ENCODE data around the gene TNRC6A.
A peak's percentile ranks its signal among the peaks of the same experiment; 100 is the strongest.
"Not testable (repeated sequence)": the region's sequence is repeated elsewhere in the genome, so short reads cannot be mapped to it uniquely, and the experiment has no call there.

TNRC6A gene

DNA sequence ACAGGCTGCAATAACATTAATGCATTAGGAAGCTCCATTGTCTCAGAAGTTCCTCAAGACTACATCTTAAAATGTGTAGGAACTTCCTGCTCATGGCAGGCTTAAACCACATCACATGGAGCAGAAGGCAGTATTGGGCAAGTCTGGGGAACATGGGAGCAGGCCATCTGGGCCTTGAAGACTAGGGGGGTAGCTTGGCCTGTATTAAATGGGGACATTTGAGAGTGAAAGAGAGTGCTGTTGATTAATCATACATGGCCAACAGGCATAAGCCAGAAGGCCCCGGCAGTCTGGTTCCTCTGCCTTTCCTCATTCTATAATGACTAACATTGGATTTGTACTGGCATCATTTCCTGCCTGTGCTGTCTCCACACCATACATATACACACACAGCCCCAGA lies 91.1 kb downstream of the TNRC6A start:
- no peak for DNase-seq

DNA sequence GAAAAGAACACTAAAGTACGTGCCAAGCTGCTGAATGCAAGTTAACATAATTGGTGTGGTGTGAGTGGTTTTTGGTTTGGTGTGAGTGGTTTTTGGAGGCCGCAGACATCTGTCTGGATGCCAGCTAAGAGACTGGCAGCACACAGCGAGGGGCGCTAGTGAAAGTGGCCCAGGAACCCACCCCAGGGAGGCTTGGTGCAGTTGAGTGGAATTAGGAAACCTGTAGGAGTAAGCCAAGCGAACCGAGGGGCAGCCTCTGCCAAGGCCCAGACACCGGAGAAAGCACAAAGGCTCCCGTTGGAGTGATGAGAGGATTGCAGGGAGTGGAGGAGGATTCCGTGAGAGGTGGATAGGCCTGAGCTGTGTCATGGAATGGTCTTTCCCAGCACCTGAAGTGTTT lies 91.7 kb downstream of the TNRC6A start:
- DNase-seq: no peak

DNA sequence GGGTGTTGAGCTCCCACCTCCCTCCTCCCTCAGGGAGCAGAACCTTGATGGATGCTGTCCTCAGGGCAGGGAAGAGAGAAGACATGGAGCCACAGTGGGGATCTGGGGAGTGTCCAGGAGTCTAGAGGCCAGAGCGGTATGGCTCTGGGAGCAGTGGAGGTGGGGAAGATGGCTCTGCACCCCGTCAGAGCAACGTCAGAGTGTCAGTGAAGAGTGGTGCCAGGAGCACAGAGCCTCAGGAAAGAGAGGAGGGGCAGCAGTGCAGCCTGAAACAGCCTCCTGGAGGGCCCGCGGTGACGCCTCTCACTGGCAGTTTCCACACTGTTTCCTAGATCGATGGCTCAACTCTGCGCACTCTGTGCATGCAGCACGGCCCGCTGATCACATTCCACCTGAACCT lies 93.1 kb downstream of the TNRC6A start:
- no peak for DNase-seq

DNA sequence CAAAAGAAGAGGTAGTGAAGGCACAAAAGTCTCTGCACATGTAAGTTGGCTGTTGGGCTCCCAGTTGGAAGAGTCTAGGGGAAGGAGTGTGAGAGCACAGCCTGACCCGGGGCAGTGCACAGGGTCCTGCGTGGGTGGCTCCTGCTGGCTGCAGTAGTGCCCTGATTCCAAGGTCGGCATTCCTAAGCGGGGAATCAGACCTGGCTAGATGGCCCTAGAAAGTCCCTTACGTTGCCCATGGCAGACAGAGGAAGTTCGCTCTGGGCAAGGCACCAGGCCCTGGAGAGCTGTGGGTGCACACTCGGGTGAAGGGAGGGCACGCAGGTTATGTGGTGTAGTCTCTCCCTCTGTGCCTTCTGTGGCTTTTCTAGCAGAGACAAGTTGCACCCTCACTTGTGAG lies 93.5 kb downstream of the TNRC6A start:
- no peak for DNase-seq

DNA sequence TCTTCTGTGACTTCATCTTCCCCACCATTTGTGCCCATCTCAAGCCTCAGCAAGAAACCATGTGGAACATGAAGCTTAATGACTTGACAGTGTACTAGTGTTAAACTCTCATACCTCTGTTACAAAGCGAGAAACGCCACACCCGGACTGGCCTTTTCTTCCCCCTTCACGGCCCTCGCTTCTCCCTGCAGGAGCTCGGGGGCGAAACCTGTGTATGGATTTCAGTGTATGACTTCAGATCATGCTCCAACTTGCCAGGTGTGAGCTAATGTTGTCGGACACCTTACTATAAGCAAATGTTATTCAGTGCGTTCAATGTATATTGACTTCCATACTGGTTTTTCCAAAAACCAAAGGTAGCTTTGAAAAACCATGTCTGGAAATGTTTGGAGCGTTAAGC lies 96.2 kb downstream of the TNRC6A start:
- no peak for DNase-seq

DNA sequence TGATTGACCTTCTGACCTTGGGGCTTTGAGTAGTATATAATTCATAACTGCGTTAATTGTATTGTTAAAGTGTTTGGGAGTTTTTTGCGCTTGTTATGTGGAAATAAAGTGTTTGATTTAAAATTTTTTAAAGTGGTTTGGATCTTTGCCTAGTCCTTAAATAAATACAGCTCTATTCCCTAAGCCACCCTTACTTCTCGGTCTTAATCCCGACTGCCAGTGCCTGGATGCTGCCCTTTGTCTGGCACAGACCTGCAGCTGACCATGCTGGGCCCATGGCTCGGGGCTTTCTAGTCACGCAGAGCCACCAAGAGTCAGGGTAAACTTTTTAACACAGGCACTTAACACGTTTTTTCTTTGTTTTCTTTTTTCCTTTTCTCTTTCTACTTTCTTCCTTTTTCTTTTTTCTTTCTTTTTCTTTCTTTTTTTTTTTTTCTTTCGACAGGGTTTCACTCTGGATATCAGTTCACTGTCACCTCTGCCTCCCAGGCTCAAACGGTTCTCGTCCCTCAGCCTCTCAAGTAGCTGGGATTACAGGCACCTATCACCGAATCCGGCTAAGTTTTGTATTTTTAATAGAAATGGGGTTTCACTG lies 96.7 kb downstream of the TNRC6A start:
- no peak for DNase-seq

DNA sequence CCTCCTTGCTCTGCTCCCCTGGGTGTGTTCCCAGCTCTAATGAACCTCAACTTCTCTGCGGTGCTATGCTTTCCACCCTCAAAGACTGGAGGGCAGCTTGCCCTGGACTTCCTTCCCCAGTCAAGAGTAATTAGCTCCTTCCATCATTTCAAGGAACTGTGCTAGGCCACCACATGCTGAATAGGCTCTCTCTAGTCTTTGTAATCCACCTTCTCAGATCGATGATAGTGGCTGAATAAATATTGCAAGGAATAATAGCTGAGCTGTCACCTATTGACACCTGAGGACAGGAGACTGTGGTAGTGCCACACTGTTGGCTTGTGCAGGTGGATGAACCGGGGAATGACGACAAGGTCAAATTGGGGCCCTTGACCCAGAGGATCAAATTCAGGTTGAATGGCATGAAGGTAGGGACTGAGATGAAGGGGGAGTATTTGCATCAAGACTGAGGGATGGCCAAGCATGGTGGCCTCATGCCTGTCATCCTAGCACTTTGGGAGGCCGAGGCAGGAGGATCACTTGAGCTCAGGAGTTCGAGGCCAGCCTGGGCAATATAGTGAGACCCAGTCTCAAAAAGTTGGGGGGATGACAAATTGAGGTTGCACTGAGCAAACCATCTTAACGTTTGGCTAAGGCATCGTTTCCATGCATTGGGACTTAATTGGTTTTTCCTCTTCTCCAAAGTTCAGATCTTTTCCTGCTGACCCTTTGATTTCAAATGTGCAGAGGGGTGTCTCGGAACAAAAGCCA lies 97.5 kb downstream of the TNRC6A start:
- DNase-seq: no peak

DNA sequence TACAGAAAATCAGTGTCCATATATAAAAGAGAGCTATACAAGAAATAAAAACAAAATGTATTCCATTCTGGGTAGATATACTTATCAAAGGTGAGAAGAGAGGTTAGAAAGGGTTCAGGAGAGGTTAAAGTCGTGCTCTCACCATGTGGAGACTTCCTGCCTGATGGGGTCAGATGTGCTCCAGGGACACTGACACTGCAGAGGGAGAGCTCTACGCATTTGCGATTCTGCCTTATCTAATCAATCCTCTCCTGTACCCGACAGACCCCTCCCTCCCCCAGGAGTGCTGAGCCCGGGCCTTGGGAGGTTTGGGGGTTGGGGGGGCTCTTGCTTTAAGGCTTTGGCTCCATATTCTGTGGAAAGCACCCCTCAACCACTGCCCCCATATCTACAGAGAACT lies 99.7 kb downstream of the TNRC6A start:
- no peak for DNase-seq

DNA sequence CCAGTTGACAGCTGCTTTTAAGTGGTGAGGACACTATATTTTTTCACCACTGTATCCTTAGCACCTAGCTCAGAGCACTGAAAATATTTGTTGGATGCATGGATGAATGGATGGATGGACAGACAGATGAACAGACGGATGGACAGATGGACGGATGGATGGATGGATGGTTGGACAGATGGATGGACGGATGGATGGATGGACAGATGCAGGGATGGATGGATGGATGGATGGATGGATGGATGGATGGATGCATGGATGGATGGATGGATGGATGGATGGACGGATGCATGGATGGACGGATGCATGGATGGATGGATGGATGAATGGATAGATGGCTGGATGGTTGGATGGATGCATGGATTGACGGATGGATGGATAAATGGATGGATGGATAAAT lies 103.9 kb downstream of the TNRC6A start:
- DNase-seq: no peak

DNA sequence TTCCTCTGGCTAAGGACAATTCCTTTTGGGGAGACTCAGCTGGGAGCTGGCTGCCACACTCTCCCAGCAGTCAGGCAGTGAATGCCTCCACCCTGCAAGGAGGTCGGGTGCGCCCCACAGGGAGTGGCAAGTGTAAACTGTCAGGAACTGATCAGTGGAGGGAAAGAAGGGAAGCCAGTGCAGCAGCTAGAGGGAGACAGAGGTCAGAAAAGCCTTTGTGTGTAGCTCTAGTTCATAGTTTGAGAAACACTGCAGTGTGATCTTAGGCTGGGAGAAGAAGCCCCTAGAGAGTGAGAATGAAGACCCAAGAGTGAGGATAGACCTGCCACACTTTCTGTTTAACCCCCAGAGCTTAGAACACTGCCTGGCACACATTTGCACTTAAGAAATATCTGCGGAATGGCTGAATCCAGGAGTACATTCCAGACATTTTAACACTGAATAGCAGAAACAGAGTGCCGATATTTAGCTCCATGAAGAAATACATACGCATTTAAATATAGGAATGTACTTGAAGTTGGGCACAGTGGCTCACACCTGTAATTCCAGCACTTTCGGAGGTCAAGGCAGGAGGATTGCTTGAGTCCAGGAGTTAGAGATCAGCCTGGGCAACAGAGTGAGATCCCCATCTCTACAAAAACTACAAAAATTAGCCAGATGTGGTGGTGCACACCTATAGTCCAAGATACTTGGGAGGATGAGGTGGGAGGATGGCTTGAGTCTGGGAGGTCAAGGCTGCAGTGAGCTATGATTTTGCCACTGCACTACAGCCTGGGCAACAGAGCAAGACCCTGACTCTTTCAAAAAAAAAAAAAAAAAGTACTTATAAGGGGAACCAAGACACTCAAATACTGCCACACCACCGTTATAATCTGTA lies 105.2 kb downstream of the TNRC6A start:
- DNase-seq: peak; percentile 27

DNA sequence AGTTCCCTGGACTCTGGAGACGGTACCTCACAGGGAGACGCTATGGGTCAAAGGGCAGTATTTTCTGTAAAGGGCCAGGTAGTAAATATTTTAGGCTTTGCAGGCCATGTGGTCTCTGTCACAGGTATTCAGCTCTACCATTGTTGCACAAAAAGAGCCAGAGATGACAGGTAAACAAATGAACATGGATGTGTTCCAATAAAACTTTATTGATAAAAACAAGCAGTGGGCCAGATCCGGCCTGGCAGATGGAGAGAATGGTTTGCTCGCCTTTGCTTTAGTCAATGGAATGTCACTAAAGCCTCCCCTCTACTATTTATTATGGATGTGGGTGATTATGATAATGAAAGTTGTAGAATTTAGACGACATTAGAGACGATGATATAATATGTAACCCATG lies 107.4 kb downstream of the TNRC6A start:
- DNase-seq: no peak

DNA sequence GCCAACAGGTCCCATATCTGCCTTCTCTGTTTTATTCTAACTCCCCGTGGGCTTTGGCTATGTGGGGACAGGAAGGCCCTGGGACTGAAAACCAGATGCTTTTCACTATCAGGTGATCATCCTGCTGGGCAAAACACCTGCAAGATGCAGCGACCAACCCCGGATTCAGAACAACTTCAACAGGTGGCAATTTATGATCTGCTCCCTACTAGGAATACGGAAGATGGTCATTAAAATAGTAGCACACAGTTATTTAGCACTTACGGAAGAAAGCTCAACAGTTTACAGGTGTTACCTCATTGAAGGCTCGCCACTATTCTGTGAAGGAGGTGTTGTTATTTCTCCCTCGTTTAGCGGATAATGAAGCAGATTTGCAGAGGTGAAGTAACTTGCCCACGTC lies 108.5 kb downstream of the TNRC6A start:
- DNase-seq: no peak

DNA sequence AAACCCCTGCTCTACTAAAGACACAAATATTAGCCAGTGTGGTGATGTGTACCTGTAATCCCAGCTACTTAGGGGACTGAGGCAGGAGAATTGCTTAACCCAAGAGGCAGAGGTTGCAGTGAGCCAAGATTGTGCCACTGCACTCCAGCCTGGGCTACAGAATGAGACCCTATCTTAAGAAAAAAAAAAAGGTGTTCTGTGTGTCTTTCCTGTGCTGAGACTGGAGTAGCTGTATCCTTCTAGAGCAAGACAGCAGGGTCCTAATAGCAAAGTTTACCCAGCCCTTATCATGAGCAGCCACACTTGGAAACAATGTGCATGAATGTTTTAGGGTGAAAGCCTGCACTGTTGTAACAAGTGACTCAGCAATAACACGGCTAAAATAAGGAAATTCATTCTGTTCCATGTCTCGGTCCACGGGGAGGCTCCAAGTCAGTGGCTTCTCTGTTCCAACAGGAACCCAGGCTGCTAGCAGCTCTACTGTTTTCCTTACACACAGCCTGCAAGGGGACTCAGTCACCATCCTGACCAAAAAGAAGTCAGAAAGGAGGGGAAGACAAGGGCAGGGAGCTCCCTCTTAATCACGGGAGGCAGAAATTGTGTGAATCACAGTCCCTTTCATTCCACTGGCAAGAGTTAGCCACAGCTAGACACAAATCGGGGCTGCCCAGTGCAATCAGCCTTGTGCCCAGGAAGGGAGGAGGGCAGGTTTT lies 109.3 kb downstream of the TNRC6A start:
- peak; percentile 34 for DNase-seq

DNA sequence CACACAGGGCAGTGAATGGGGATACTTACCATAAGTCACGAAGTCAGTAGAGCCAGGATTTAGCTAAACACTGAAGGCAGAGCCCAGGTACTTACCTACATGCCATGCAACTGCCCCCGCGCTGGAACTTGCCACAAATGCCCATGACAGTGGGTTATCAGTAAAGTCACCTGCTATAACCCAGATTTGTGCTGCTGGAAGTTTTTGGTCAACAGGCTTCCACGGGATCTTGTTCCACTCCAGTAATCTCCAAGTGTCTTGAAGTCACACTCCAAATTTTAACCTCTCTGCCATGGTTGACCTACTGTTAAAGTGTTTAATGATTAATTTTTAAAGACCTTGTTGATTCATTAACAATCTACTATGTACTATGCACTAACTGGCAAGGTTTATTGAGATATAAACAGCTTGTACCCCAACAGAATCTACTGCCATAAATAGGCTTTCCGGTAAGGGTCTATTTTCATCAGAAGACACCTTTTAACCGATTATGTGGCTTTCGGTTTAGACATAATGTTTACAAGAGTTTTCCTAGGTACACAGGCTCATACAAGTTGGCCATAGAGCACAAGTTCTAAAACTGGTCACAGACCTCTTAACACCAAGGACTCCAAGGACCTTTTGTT lies 110.0 kb downstream of the TNRC6A start:
- no peak for DNase-seq

DNA sequence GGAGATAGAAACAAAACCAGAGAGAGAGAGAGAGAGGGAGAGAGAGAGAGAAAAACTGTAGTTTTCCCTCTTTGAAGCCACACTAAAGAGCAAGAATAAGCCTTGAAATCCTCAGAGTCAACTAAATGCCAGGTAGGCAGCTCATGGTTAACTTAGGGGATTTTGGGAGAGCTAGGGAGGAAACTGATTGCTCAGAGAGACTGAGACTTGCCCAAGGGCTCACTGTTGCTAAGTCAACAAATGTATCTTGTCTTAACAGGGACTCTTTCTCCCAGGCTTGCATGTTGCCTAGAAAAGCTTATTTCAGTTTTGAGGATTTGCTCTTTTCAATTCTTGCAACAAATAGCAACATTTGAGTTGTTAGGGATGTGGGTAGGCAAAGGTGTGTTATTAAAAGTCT lies 111.8 kb downstream of the TNRC6A start:
- DNase-seq: no peak

DNA sequence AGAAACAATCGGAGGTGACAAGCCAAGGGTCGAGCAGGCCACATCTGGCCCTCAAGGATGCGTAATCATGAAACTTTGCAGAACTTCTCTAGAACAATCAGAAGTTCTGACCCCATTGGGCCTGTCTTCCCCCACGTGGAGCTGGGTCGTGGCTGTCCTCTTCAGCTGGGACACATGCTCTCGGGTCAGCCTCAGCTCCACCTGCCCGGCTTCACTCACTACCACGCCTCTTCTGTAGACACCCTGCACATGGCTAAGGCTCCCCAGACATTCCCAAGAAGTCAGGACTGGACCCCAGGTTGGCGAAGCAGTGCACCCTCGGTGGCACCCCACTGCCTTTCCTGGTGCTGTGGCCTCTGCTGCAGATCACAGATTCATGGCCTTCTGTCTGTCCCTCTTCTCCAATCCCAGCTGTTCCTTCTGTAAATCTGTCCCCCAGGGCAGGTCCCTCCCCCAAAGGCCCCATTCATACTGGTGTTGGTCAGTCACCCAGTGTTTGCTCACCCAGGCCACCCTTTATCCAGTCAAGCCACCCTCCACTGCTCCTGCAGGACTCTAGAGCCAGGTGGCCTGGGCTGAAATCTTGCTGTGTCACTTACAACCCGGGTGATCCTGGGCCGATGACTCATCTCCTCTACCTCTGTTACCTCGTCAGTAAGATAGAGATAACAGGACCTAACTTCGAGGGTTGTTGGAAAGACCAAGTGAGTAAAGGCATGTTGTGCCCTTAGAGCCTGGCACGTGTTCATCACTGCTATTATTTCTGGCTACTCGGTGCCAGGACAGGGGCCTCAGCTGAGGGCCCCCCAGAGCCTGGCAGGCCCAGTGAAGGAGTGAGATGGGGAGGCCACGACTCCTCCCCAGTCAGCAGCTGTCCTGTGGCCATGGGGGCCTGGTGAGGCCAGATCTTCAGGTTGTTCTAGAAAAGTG lies 114.9 kb downstream of the TNRC6A start:
- DNase-seq: no peak

DNA sequence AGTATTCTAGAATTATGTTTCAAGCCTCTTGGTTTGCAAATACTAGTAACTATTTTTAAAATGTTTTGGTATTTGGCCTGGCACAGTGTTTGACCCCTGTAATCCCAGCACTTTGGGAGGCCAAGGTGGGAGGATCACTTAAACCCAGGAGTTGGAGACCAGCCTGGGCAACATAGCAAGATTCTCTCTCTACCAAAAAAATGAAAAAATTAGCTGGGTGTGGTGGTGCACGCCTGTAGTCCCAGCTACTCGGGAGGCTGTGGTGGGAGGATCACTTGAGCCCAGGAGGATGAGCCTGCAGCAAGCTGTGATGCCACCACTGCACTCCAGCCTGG lies 115.5 kb downstream of the TNRC6A start:
- DNase-seq: not testable (repeated sequence)

DNA sequence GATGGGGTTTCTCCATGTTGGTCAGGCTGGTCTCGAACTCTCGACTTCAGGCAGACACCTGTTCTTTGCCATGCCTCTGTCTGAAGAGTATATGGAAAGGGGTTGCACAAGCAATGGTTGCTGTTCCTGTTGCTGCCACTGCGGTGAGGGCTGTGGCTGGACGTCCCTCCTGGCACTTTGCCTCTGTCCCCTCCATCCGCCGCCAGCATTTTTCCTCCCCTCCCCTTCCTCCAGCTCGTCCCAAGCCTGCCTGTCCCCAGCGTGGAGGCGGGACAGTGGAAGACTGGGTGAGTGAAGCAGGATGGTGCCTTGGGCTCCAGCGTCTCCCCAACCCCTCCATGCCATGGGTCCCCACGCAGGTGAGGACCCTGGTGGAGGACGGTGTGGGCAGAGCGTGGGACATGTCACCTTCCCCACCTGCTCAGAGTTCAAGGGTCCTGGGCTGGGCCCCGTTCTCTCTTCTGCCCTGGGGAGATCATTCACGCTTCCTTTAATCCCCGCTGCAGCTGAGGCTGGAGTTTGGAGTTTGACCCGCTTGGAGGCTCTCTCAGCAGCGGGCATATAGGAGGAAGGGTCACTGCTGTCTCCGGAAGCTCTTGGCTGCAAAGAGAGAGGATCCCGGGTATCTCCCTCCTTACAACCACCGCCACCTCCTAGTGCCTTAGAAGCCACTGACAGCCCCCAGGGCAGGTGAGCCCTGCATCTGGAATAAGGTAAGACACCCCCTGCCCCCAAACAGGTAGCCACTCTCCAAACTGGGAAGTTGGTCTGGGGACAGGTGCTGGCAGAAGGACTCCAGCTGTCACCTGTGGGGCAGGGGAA lies 116.5 kb downstream of the TNRC6A start, which contains the start of gene SLC5A11:
SLC5A11 (plus strand) TSS at position 238 of the 822 bp plus-strand sequence. CDS start 12,681 bp downstream, outside the sequence.
- no peak for DNase-seq

DNA sequence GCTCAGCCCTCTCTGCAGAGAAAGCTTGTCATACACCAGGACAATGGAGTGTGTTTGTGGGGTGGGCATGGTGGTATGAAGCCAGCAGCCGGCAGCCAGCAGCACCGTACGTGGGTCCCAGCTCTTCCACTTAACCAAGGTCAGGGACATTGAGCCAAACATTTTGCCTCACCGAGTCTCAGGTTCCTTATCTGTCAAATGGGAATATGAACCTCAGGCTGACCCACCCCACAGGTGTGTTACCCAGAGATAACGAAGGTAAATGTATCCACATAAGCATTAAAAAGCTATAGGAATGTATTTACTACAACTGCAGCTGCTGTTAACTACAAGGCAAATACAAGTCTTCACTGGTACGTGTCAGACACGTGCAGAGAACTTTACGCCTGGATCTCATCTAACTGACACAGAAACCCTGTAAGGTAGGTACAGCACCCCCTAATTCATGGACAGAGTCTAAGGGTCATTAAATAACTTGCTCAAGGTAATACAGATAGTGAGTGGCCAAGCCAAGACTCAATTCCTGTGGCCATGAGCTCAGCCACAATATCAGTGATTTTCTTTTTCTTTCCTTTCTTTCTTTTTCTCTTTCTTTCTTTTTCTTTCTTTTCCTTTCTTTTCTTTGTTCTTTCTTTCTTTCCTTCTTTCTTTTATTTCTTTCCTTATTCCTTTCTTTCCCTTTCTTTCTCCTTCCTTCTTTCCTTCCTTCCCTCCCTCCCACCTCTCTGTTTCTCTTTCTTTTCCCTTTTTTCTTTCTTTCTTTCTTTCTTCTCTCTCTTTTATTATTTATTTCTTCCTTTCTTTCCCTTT lies 117.3 kb downstream of the TNRC6A start:
- DNase-seq: no peak

DNA sequence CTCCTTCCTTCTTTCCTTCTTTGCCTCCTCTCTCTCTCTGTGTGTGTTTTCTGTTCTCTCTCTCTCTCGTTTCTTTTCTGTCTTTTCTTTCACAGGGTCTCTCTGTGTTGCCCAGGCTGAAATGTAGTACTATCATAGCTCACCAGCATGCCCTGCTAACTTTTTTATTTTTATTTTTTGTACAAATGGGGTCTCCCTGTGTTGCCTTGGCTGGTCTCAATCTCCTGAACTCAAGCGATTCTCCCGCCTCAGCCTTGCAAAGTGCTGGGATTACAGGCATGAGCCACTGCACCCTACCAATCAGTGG lies 117.9 kb downstream of the TNRC6A start:
- no peak for DNase-seq

Data from fibroblast of skin of right quadriceps (primary cell).